ENCODE results near the gene TMEM139.
"Not testable (repeated sequence)": the region's sequence is repeated elsewhere in the genome, so short reads cannot be mapped to it uniquely, and the experiment has no call there.

Gene TMEM139

GRCh38 chr7:143261901-143262300, 22.9 kb upstream of the TMEM139 start:
- no peak for DNase-seq

- peak; percentile 90 for DNase-seq
Observed at GRCh38 chr7:143263266-143264195, 21.2 kb upstream of the TMEM139 start, which contains the start of gene GSTK1. GSTK1 (plus strand) TSS chr7:143263441; CDS start chr7:143263514, 73 bp downstream.

GRCh38 chr7:143264196-143264568, 20.6 kb upstream of the TMEM139 start:
- DNase-seq: not testable (repeated sequence)

- DNase-seq: no peak
Observed at GRCh38 chr7:143265017-143265693, 19.6 kb upstream of the TMEM139 start.

GRCh38 chr7:143269251-143269650, 15.5 kb upstream of the TMEM139 start:
- no peak for DNase-seq

- no peak for DNase-seq
Observed at GRCh38 chr7:143271240-143271639, 13.5 kb upstream of the TMEM139 start.

GRCh38 chr7:143272871-143273270, 11.9 kb upstream of the TMEM139 start:
- no peak for DNase-seq

GRCh38 chr7:143279186-143280098, 5.3 kb upstream of the TMEM139 start:
- DNase-seq: no peak

GRCh38 chr7:143280160-143280559, 4.6 kb upstream of the TMEM139 start:
- no peak for DNase-seq

GRCh38 chr7:143280566-143280965, 4.2 kb upstream of the TMEM139 start:
- DNase-seq: no peak

GRCh38 chr7:143281529-143281928, 3.2 kb upstream of the TMEM139 start:
- no peak for DNase-seq

GRCh38 chr7:143282124-143282523, 2.6 kb upstream of the TMEM139 start:
- DNase-seq: no peak

- DNase-seq: no peak
Observed at GRCh38 chr7:143283381-143283780, 1.4 kb upstream of the TMEM139 start.

- no peak for DNase-seq
Observed at GRCh38 chr7:143285470-143285778, 666 bp downstream of the TMEM139 start.

GRCh38 chr7:143285806-143286521, 1.2 kb downstream of the TMEM139 start:
- DNase-seq: no peak

GRCh38 chr7:143286522-143286890, 1.7 kb downstream of the TMEM139 start:
- DNase-seq: no peak

- DNase-seq: no peak
Observed at GRCh38 chr7:143287339-143287934, 2.7 kb downstream of the TMEM139 start.

- DNase-seq: peak; percentile 99
Observed at GRCh38 chr7:143287935-143288826, 3.4 kb downstream of the TMEM139 start, which contains the start of gene CASP2. CASP2 (plus strand) TSS chr7:143288351; CDS start chr7:143288456, 105 bp downstream.

GRCh38 chr7:143288836-143289235, 4.1 kb downstream of the TMEM139 start:
- DNase-seq: no peak

GRCh38 chr7:143289421-143289820, 4.7 kb downstream of the TMEM139 start:
- DNase-seq: no peak

- not testable (repeated sequence) for DNase-seq
Observed at GRCh38 chr7:143289888-143290287, 5.1 kb downstream of the TMEM139 start.

All from femur (tissue), 1 donor.